HT1080 (cell line): ENCODE data around the gene PALB2. TPM values are rescaled to one million over a fixed set of nuclear protein-coding genes. Genes with fewer than 3 reads are reported as not detected.
"Not testable (repeated sequence)": the region's sequence is repeated elsewhere in the genome, so short reads cannot be mapped to it uniquely, and the experiment has no call there.

Experiments
- DNase-seq: peaks from one replicate; pipeline ENCODE4 v3.0.0-alpha.2; 2015; ENCODE audit warnings: low read depth
- total RNA-seq: library from RNA; depleted of rRNA; stranded (reverse); fragments of >200 nt; shearing (Covaris generic); gene quantifications from 2 replicates; pipeline ENCODE4 v1.2.3, GENCODE V29; 2014

Gene PALB2
- total RNA-seq, 1 experiment from 2014 or later, result 13.9 TPM

- peak; percentile 18 for DNase-seq
These were observed 9.7 kb upstream of the PALB2 start for GRCh38 chr16:23650674-23651416.

GRCh38 chr16:23642246-23642774 lies 1.2 kb upstream of the PALB2 start:
- no peak for DNase-seq

GRCh38 chr16:23640615-23640930 lies 537 bp downstream of the PALB2 start:
- DNase-seq, result no peak

GRCh38 chr16:23635958-23636357 lies 5.2 kb downstream of the PALB2 start:
- DNase-seq, result no peak

- DNase-seq, result no peak
These were observed 6.6 kb downstream of the PALB2 start for GRCh38 chr16:23634461-23635036.

GRCh38 chr16:23631874-23632273 lies 9.2 kb downstream of the PALB2 start:
- not testable (repeated sequence) for DNase-seq

- no peak for DNase-seq
These were observed 11.6 kb downstream of the PALB2 start for GRCh38 chr16:23629516-23629915.

- DNase-seq, result no peak
These were observed 17.0 kb downstream of the PALB2 start for GRCh38 chr16:23624092-23624491.

- peak; percentile 8 for DNase-seq
These were observed 25.3 kb downstream of the PALB2 start for GRCh38 chr16:23615805-23616204.

GRCh38 chr16:23611936-23612335 lies 29.2 kb downstream of the PALB2 start:
- DNase-seq, result no peak

GRCh38 chr16:23610905-23611304 lies 30.2 kb downstream of the PALB2 start:
- DNase-seq, result not testable (repeated sequence)

GRCh38 chr16:23609929-23610328 lies 31.2 kb downstream of the PALB2 start:
- DNase-seq, result no peak

- peak; percentile 93 for DNase-seq
These were observed 32.9 kb downstream of the PALB2 start for GRCh38 chr16:23608194-23608593.

GRCh38 chr16:23607726-23608125 lies 33.4 kb downstream of the PALB2 start:
- no peak for DNase-seq

GRCh38 chr16:23597003-23597756 lies 43.9 kb downstream of the PALB2 start:
- peak; percentile 27 for DNase-seq

GRCh38 chr16:23595951-23596720 lies 45.0 kb downstream of the PALB2 start, which contains the start of gene NDUFAB1:
TSS of gene NDUFAB1 (minus strand) at chr16:23596316. CDS start at chr16:23596290, 26 bp downstream.
- peak; percentile 79 for DNase-seq

GRCh38 chr16:23595246-23595950 lies 45.7 kb downstream of the PALB2 start:
- DNase-seq, result no peak

GRCh38 chr16:23594186-23594585 lies 46.9 kb downstream of the PALB2 start:
- no peak for DNase-seq

GRCh38 chr16:23590181-23590580 lies 50.9 kb downstream of the PALB2 start:
- no peak for DNase-seq

GRCh38 chr16:23587726-23588125 lies 53.4 kb downstream of the PALB2 start:
- peak; percentile 10 for DNase-seq
